T-cell (primary cell): ENCODE measurements around the gene SEMA5B. TPM values are rescaled to one million over a fixed set of nuclear protein-coding genes. Genes with fewer than 3 reads are reported as not detected.

ENCODE experiments used
- ATAC-seq, 4 experiments: fragments of 200-7000 bp in 3 of 4; fragments of 150-1000 bp in 1 of 4; cut with Tn5 transposase; replicated peaks in 1 of 4; 1 replicate in 3 of 4; 2 replicates in 1 of 4; pipeline ENCODE4 v1.10.0; 2021; ENCODE audit warnings: moderate library complexity in 3 of 4, mild to moderate bottlenecking in 2 of 4, moderate number of reproducible peaks in 1 of 4
- CTCF ChIA-PET, 2 donors: fragments of 300-600 bp; sonication (Branson Sonifier 250); formaldehyde crosslinking; loops; one replicate each; lab custom pipeline; 2022; ENCODE audit warnings: antibody characterized with exemption in 2 of 2; lab: Charles Lee
- POLR2A ChIA-PET, 2 donors: fragments of 300-600 bp; sonication (Branson Sonifier 250); formaldehyde crosslinking; loops; one replicate each; lab custom pipeline; 2022; ENCODE audit warnings: antibody characterized with exemption in 2 of 2; lab: Charles Lee
- DNase-seq, 35 experiments: peaks; one replicate each; pipeline versions ENCODE4 v3.0.0 to v3.0.0-alpha.2; 2013 to 2023
- H3K27ac ChIP-seq: one replicate; pipeline ENCODE4 v1.5.1; 2013; ENCODE audit warnings: low read length
- H3K27me3 ChIP-seq, 2 experiments: replicated peaks in 1 of 2; 1 replicate in 1 of 2; 2 replicates in 1 of 2; pipeline versions ENCODE4 v1.6.1 to v1.7.0; 2013; ENCODE audit warnings: low read length in 1 of 2, mixed read lengths in 1 of 2; ENCODE audit not compliant: control insufficient read depth in 2 of 2, insufficient read depth in 2 of 2; ENCODE audit errors: extremely low read depth in 1 of 2
- H3K36me3 ChIP-seq, 2 donors: 1 replicate in 1 of 2; 2 replicates in 1 of 2; pipeline versions ENCODE4 v1.6.1 to v1.7.0; 2013; ENCODE audit warnings: low read length in 1 of 2; ENCODE audit not compliant: control insufficient read depth in 2 of 2, insufficient read depth in 1 of 2; ENCODE audit errors: extremely low read depth in 1 of 2
- H3K4me1 ChIP-seq, 2 experiments: 1 replicate in 1 of 2; 2 replicates in 1 of 2; pipeline versions ENCODE4 v1.6.1 to v1.7.0; 2013; ENCODE audit warnings: low read length in 2 of 2, mixed read lengths in 1 of 2; ENCODE audit not compliant: insufficient read depth in 2 of 2, control insufficient read depth in 1 of 2; ENCODE audit errors: extremely low read depth in 1 of 2
- H3K4me3 ChIP-seq, 2 donors: 1 replicate in 1 of 2; 2 replicates in 1 of 2; pipeline versions ENCODE4 v1.5.1 to v1.7.0; 2013; ENCODE audit warnings: mild to moderate bottlenecking in 2 of 2, low read length in 1 of 2, moderate library complexity in 1 of 2; ENCODE audit not compliant: control insufficient read depth in 1 of 2; ENCODE audit errors: extremely low read depth in 1 of 2
- H3K9me3 ChIP-seq: 2 replicates; pipeline ENCODE4 v1.7.0; 2013
- H3K27ac Mint-ChIP-seq, 2 donors: one replicate each; pipeline ENCODE4 v1.8.0; 2020 to 2021; ENCODE audit warnings: mild to moderate bottlenecking in 2 of 2, mixed read lengths in 2 of 2
- H3K27me3 Mint-ChIP-seq, 2 donors: one replicate each; pipeline ENCODE4 v1.8.0; 2021 to 2022; ENCODE audit warnings: mixed read lengths in 2 of 2
- H3K36me3 Mint-ChIP-seq: one replicate; pipeline ENCODE4 v1.8.0; 2021; ENCODE audit warnings: mixed read lengths
- H3K4me1 Mint-ChIP-seq, 3 donors: one replicate each; pipeline ENCODE4 v1.8.0; 2020 to 2022; ENCODE audit warnings: mixed read lengths in 3 of 3, mild to moderate bottlenecking in 1 of 3
- H3K4me3 Mint-ChIP-seq, 3 donors: one replicate each; pipeline ENCODE4 v1.8.0; 2020 to 2022; ENCODE audit warnings: mild to moderate bottlenecking in 3 of 3, mixed read lengths in 3 of 3, moderate library complexity in 3 of 3
- H3K9me3 Mint-ChIP-seq, 3 donors: one replicate each; pipeline ENCODE4 v1.8.0; 2020 to 2022; ENCODE audit warnings: mixed read lengths in 3 of 3
- WGBS: methylation state at CpG from one replicate; pipeline ENCODE4 v1.1.5; 2013; ENCODE audit warnings: missing lambda C conversion rate; ENCODE audit not compliant: insufficient coverage; 5-methylcytosine and 5-hydroxymethylcytosine counted together
- total RNA-seq, 35 experiments: library from RNA in 6 of 35; stranded (reverse) in 6 of 35; fragments of 120-200 nt in 1 of 35; gene quantifications; one replicate each; pipeline versions ENCODE4 v1.2.1 to v1.2.4 and lab custom pipeline; 2013 to 2026

The SEMA5B gene
- total RNA-seq, 5 donors from 2014 or later (not counting 1 experiment from before 2014, with no cell fraction given), result 0.08 to 0.32 (median 0.21) TPM; not detected in 1

- H3K9me3 Mint-ChIP-seq, result no peaks in the 10 kb centered on the region
- Histone ChIP-seq H3K4me3 (no peak overlapping the region), H3K4me1 (no peaks in the 10 kb centered on the region), H3K9me3 (no peaks in the 10 kb centered on the region), H3K27ac (no peak overlapping the region), H3K27me3 (peaks cover 2 to 50% of the 10 kb centered on the region in 2 experiments), H3K36me3 (no peaks in the 10 kb centered on the region)
- peaks cover 19 to 38% of the 10 kb centered on the region in 2 donors for H3K27me3 Mint-ChIP-seq
- DNase-seq (no peak), ATAC-seq (peak in 1 of 4 experiments; percentile 26)
- peaks cover 7 to 11% (median 9%) of the 10 kb centered on the region in 3 donors for H3K4me1 Mint-ChIP-seq
- H3K4me3 Mint-ChIP-seq, result no peak overlapping the region
- no peaks in the 10 kb centered on the region for H3K36me3 Mint-ChIP-seq
- ChIA-PET CTCF (no interaction called here), POLR2A (interaction anchor here (0.5 to 0.6 kb wide), 2 partner anchors 39 to 513 kb away, joined by 3 to 4 read pairs; no protein-coding TSS in a partner anchor)
- no CpG with 5 or more reads among the region's 4 CpGs for WGBS
- H3K27ac Mint-ChIP-seq, result no peak overlapping the region
Observed at GRCh38 chr3:122916084-122916483, 111.5 kb downstream of the SEMA5B start.

- Histone ChIP-seq H3K27ac (no peak overlapping the region), H3K4me1 (no peaks in the 10 kb centered on the region), H3K9me3 (no peaks in the 10 kb centered on the region), H3K36me3 (no peaks in the 10 kb centered on the region), H3K27me3 (peaks cover 2 to 51% of the 10 kb centered on the region in 2 experiments), H3K4me3 (no peak overlapping the region)
- no peaks in the 10 kb centered on the region for H3K9me3 Mint-ChIP-seq
- WGBS, result 92% methylated on average over 15 of the region's 17 CpGs
- ATAC-seq, result no peak
- CTCF ChIA-PET, result no interaction called here
- H3K27ac Mint-ChIP-seq, result no peak overlapping the region
- DNase-seq, result no peak
- H3K4me3 Mint-ChIP-seq, result no peak overlapping the region
- no peaks in the 10 kb centered on the region for H3K36me3 Mint-ChIP-seq
- POLR2A ChIA-PET, result no interaction called here
- H3K27me3 Mint-ChIP-seq, result peaks cover 24 to 38% of the 10 kb centered on the region in 2 donors
- H3K4me1 Mint-ChIP-seq, result peaks cover 7 to 11% (median 9%) of the 10 kb centered on the region in 3 donors
Observed at GRCh38 chr3:122915300-122916055, 112.1 kb downstream of the SEMA5B start.

- WGBS, result 82% methylated on average over 31 of the region's 33 CpGs
Observed at GRCh38 chr3:122913539-122914100, 113.9 kb downstream of the SEMA5B start.

DNA sequence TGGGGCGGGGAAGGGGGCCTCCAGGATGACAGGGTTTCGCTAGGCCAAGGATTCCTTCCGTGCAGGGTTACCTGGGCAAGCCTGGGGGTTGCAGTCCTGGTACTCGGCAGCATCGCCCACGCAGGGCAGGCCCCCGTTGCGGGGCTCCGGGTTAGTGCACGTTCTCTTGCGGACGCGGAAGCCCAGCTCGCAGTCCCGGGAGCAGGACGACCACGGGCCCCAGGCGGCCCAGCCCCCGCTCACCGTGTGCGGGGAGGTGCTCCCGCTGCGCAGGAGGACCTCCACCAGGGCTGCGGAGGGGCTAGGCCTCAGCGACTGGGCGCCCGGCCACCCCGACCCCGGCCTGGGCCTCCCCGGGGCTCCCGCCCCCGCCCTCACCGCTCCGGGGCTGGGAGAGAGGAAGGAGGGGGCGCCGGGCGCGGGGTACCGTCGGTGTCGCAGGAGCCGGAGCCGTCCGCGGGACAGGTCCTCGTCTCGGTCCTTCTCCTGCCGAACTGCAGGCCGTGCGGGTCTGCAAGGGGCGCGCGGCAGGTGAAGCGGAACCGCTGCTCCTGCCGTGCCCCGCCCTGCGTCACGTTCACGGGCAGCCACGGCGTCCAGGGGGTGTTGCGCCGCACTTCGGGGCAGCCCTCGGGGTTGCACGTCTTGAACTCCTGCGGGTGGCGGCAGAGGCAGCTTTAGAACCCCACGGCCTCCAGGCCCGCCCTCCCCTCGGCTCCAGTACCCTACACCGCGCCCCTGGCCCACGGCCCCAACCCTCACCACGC is 114.6 kb downstream of the SEMA5B start:
- ATAC-seq (peak in 1 of 4 experiments; percentile 22), DNase-seq (no peak)
- no peak overlapping the region for H3K27ac Mint-ChIP-seq
- Histone ChIP-seq H3K4me3 (no peak overlapping the region), H3K27ac (no peak overlapping the region), H3K9me3 (no peaks in the 10 kb centered on the region), H3K4me1 (no peaks in the 10 kb centered on the region), H3K27me3 (peaks cover 2 to 57% of the 10 kb centered on the region in 2 experiments), H3K36me3 (no peaks in the 10 kb centered on the region)
- peak overlapping the region in 1 of 3 donors; percentile 34 for H3K4me3 Mint-ChIP-seq
- H3K4me1 Mint-ChIP-seq, result peaks cover 7 to 11% (median 9%) of the 10 kb centered on the region in 3 donors
- ChIA-PET POLR2A (no interaction called here), CTCF (no interaction called here)
- no peaks in the 10 kb centered on the region for H3K9me3 Mint-ChIP-seq
- peaks cover 16 to 41% of the 10 kb centered on the region in 2 donors for H3K27me3 Mint-ChIP-seq
- 36% methylated on average over 69 of the region's 76 CpGs for WGBS
- H3K36me3 Mint-ChIP-seq, result no peaks in the 10 kb centered on the region

More at GRCh38 chr3:122913539-122914100, 113.9 kb downstream of the SEMA5B start:
- no peak overlapping the region for H3K27ac Mint-ChIP-seq
- no peaks in the 10 kb centered on the region for H3K9me3 Mint-ChIP-seq
- no peaks in the 10 kb centered on the region for H3K36me3 Mint-ChIP-seq
- H3K27me3 Mint-ChIP-seq, result peaks cover 16 to 37% of the 10 kb centered on the region in 2 donors
- ATAC-seq (no peak), DNase-seq (no peak)
- H3K36me3 ChIP-seq, result no peaks in the 10 kb centered on the region
- H3K4me1 ChIP-seq, result no peaks in the 10 kb centered on the region
- H3K4me3 Mint-ChIP-seq, result peak overlapping the region in 1 of 3 donors; percentile 13
- no peak overlapping the region for H3K27ac ChIP-seq
- no peaks in the 10 kb centered on the region for H3K9me3 ChIP-seq
- peaks cover 7 to 11% (median 9%) of the 10 kb centered on the region in 3 donors for H3K4me1 Mint-ChIP-seq
- ChIA-PET POLR2A (no interaction called here), CTCF (no interaction called here)
- peaks cover 2 to 57% of the 10 kb centered on the region in 2 experiments for H3K27me3 ChIP-seq
- H3K4me3 ChIP-seq, result no peak overlapping the region

DNA sequence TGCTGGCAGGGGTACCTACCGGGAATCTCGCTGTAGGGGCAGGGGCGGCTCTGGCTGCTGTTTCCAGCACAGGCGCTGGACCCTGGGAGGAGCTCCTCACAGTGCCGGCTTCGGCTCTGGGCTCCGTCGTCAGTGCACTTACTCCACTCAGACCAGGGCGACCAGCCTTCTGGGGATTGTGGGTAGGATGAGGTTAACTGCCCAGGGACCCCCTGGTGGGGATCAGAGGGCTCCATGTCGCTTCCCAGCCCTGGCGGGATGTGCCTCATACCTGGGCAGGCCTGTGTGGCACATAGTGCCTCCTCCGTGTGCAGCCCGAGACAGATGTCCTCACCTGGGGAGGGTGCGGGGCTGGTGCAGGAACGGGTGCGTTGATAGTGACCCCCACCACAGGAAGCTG is 115.7 kb downstream of the SEMA5B start:
- H3K4me3 Mint-ChIP-seq, result peak overlapping the region in 1 of 3 donors; percentile 34
- no peak for DNase-seq
- ChIA-PET CTCF (no interaction called here), POLR2A (no interaction called here)
- H3K27ac Mint-ChIP-seq, result no peak overlapping the region
- Histone ChIP-seq H3K4me3 (no peak overlapping the region), H3K4me1 (no peaks in the 10 kb centered on the region), H3K9me3 (no peaks in the 10 kb centered on the region), H3K27ac (no peak overlapping the region), H3K27me3 (peaks cover 2 to 56% of the 10 kb centered on the region in 2 experiments), H3K36me3 (no peaks in the 10 kb centered on the region)
- H3K36me3 Mint-ChIP-seq, result no peaks in the 10 kb centered on the region
- H3K27me3 Mint-ChIP-seq, result peaks cover 16 to 46% of the 10 kb centered on the region in 2 donors
- no peak for ATAC-seq
- H3K9me3 Mint-ChIP-seq, result no peaks in the 10 kb centered on the region
- WGBS, result 100% methylated on average over 7 of the region's 16 CpGs
- H3K4me1 Mint-ChIP-seq, result peaks cover 7 to 11% (median 9%) of the 10 kb centered on the region in 3 donors

DNA sequence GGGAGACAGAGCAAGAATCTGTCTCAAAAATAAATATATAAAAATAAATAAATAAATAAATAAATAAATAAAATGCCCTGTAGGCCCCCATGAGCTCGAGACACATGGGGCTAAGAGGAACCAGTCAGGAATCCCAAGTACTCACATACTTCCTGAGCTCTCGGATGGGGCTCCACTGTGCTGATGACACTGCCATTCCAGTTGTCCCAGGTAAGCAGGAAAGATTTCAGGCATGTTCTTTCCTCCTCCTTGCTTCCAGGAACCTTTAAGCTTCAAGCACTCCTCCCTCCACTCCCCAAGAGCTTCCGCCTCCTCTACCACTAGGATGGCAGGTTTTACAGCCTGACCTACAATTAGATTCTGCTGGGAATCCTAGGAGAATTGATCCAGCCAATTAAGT is 119.3 kb downstream of the SEMA5B start:
- Mint-ChIP-seq H3K4me3 (no peak overlapping the region), H3K27me3 (peaks cover 10 to 44% of the 10 kb centered on the region in 2 donors), H3K9me3 (peaks cover 0 to 10% (median 7%) of the 10 kb centered on the region in 3 donors), H3K4me1 (no peaks in the 10 kb centered on the region), H3K27ac (no peak overlapping the region), H3K36me3 (no peaks in the 10 kb centered on the region)
- WGBS, result 83% methylated on average over 2 of the region's 3 CpGs
- H3K27ac ChIP-seq, result no peak overlapping the region
- H3K4me1 ChIP-seq, result no peaks in the 10 kb centered on the region
- ATAC-seq (no peak), DNase-seq (no peak)
- H3K4me3 ChIP-seq, result no peak overlapping the region
- no peaks in the 10 kb centered on the region for H3K9me3 ChIP-seq
- ChIA-PET POLR2A (interaction anchor here in 1 of 2 donors (0.7 kb wide), 1 partner anchor 38 kb away, joined by 3 read pairs; no protein-coding TSS in a partner anchor), CTCF (no interaction called here)
- H3K27me3 ChIP-seq, result peaks cover 0 to 39% of the 10 kb centered on the region in 2 experiments
- no peaks in the 10 kb centered on the region for H3K36me3 ChIP-seq
